H1 (cell line): ENCODE measurements around the gene CPA2. TPM values are rescaled to one million over a fixed set of nuclear protein-coding genes. Genes with fewer than 3 reads are reported as not detected.

Experiments used
- KDM1A ChIP-seq: fragments of 200-600, 300-600 bp; sonication (generic); IDR thresholded peaks from 2 replicates; pipeline ENCODE4 v1.7.1; 2016; ENCODE audit warnings: mild to moderate bottlenecking, low read length, borderline replicate concordance
- polyA plus RNA-seq, 7 experiments: library from polyadenylated mRNA; depleted of rRNA in 3 of 7; stranded (reverse) in 5 of 7; unstranded in 2 of 7; fragments of >200 nt in 5 of 7; fragments of 200-250 nt in 2 of 7; gene quantifications; 1 replicate in 5 of 7; 2 replicates in 1 of 7; 4 replicates in 1 of 7; pipeline versions ENCODE4 v1.2.1 to v1.2.3, GENCODE V29; 2011 to 2013; ENCODE audit warnings: missing spikeins in 2 of 7, mixed read lengths in 2 of 7
- total RNA-seq: library from RNA; stranded (reverse); fragmentation: NEBNext Ultra II Directional; extraction: Animal tissue kit (Norgen Biotek cat#: 25700); gene quantifications from 2 replicates; pipeline ENCODE4 v1.2.1, GENCODE V29; 2021

CPA2 gene
- total and polyA plus RNA-seq, 2 of the 8 experiments (the other 6 are each of a cell fraction or from before 2014, with no cell fraction given) = 0.21 TPM; not detected in 1

DNA sequence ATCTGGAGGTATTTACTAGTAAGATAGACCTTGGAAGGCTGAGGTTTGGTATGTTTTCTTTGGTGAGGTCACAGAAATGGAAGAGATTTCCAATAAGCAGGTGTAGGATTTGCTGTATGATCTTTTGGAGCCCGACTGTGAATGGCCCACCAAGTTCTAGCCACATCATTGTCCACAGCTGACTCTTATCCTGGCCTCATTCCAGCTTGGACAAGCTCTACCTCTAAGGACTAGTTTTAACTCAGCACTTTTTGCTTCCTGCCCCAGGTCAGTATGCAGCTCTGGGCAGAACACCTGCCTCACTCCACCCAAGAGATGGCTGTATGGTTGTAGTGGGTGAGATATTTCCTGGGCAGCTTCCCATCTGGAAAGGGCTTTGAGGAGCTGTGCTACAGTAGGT is 20.2 kb downstream of the CPA2 start (continued):
- TF ChIP-seq KDM1A = no peak
